Fibroblast of skin of abdomen (primary cell): ENCODE measurements around the gene CEP170B.
"Not testable (repeated sequence)": the region's sequence is repeated elsewhere in the genome, so short reads cannot be mapped to it uniquely, and the experiment has no call there.

ENCODE experiments used
- DNase-seq: peaks from one replicate; pipeline ENCODE4 v3.0.0-alpha.2; 2013

The CEP170B gene

GRCh38 chr14:104879983-104880565 lies 15.0 kb downstream of the CEP170B start:
- DNase-seq: no peak

- DNase-seq: no peak
These were observed 15.6 kb downstream of the CEP170B start for GRCh38 chr14:104880584-104881210.

- no peak for DNase-seq
These were observed 16.4 kb downstream of the CEP170B start for GRCh38 chr14:104881369-104881979.

DNA sequence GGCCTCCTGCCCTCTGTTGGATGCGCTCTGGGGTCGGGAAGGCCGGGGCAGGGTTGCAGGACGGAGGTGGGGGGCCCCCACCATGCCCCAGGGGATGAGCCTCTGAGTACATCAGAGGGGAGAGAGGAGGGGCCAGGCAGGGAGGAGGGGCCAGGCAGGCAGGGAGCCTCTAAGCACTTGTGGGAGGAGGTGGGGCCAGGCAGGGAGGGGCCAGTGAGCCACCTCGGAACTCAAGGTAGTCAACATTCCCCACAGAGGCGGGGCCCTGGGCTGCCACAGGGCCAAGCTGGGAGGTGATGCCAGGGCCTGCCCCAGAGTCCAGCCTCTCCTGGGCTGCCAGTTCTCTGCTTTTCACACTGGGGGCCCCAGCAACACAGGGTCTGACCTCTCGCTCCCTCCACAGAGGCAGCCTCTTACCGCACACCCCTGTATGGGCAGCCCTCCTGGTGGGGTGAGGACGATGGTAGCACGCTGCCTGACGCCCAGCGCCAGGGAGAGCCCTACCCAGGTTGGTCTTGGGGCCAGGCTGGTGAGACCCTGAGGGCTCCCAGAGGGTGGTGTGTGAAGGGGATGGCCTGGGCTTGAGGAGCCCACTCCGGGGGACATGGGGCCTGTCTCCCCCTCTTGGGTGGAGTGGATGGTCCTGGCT lies 17.4 kb downstream of the CEP170B start:
- DNase-seq: no peak

GRCh38 chr14:104882991-104883660 lies 18.1 kb downstream of the CEP170B start:
- no peak for DNase-seq

GRCh38 chr14:104883681-104884361 lies 18.8 kb downstream of the CEP170B start:
- no peak for DNase-seq

DNA sequence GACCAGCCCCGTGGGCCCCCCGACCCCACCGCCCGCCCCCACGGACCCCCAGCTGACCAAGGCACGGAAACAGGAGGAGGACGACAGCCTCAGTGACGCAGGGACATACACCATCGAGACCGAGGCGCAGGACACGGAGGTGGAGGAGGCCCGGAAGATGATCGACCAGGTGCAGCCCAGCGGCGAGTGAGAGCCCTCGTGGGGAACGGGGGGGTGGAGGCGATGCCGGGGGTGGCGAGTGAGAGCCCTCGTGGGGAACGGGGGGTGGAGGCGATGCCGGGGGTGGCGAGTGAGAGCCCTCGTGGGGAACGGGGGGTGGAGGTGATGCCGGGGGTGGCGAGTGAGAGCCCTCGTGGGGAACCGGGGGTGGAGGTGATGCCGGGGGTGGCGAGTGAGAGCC lies 19.3 kb downstream of the CEP170B start:
- not testable (repeated sequence) for DNase-seq

GRCh38 chr14:104885031-104885972 lies 20.2 kb downstream of the CEP170B start:
- no peak for DNase-seq

DNA sequence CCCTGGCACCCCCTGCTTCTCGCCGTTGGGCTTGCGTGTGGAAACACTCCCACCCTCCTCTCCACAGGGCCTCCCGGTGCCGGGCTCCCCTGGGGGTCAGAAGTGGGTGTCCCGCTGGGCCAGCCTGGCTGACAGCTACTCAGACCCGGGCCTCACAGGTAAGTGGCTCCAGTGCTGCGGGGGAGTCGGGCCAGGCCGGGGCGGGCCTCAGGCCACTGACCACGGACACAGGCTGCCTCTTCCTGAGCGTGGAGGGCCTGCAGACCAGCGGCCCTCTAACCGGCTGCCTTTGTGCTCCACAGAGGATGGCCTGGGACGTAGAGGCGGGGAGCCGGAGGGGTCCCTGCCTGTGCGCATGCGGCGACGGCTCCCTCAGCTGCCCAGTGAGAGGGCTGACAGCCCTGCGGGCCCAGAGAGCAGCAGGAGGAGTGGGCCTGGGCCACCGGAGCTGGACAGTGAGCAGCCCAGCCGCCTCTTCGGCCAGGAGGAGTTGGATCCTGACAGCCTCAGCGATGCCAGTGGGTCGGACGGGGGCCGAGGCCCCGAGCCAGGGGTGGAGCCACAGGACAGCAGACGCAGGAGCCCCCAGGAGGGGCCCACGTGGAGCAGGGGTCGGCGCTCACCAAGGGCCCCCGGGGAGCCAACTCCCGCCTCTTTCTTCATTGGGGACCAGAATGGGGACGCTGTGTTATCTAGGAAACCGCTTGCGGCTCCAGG lies 21.1 kb downstream of the CEP170B start:
- DNase-seq: no peak

GRCh38 chr14:104886690-104887622 lies 21.9 kb downstream of the CEP170B start:
- DNase-seq: no peak

DNA sequence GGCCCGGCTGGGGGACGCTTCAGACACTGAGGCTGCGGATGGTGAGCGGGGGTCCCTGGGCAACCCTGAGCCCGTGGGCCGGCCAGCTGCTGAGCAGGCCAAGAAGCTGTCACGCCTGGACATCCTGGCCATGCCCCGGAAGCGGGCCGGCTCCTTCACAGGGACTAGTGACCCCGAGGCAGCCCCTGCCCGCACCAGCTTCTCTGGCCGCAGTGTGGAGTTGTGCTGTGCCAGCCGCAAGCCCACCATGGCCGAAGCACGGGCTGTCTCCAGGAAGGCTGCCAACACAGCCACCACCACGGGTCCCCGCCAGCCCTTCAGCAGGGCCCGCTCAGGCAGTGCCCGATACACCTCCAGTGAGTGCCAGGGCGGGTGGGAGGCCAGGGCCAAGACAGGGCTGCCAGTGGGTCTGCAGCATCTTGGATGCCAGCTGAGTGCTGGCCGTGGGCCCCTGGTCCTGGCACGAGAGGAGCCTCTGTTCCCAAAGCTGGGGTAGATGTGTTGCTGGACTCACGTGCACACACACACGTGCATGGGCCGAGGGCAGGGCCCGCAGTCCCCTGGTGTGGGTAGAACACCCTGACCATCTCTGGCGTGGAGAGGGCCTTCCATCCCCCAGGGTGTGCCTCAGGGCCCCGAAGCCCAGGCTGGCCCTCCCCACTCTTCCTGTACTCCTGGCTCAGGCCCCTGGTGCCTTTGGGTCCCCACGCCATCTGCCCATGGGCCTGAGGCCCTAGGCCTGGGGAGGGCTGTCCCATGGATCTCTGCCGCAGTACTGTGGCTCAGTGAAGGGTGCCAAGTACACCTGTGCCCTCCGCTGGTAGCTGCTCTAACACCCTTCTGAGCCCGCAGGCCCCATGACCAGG lies 22.8 kb downstream of the CEP170B start:
- no peak for DNase-seq

DNA sequence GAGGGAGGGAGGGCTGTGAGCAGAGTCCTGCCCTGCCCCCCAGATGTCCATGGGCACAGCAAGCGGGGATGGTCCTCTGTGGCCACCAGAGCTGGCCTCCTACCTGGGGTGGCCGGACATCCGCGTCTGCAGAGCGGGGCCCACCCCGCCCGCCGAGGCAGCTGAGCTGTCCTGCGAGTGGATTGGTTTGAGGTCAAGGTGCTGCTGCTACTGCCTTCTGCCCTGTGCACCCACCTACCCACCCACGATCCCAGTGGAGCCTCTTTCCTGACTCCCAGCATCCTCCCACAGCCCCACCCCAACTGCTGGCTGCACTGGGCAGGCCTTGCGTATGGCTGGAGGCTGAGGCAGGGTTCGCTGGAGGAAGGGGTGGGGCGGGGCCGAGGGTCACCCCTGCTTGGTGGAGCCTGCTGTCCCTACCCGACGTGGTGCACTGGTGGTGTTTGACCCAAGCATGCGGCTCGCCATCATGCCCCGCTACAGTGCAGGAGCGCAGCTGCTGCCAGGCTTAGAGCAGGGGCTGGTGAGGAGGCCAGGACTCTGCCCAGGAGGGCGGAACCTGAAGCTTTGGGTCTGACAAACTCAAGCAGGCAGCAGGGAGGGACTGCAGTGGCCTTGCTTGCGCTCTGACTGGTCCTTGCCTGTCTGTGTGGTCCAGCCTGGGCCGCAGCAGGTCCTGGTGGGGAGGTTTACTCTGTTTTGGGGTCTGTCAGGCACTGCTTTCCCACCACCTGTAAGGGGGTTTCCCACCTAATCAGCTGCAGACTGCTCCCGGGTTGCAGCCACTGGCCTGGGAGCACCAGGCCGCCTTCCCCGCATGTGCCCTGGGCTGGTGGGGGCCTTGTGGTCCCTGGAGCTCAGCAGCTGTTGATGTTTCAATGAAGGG lies 23.7 kb downstream of the CEP170B start:
- no peak for DNase-seq

- no peak for DNase-seq
These were observed 24.3 kb downstream of the CEP170B start for GRCh38 chr14:104889375-104889757.

DNA sequence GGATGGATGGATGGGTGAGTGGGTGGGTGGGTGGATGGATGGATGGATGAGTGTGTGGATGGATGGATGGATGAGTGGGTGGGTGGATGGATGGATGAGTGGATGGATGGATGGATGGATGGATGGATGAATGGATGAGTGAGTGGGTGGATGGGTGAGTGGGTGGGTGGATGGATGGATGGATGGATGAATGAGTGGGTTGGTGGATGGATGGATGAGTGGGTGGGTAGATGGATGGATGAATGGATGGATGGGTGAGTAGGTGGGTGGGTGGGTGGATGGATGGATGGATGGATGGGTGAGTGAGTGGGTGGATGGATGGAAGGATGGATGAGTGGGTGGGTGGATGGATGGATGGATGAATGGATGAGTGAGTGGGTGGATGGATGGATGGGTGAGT lies 25.2 kb downstream of the CEP170B start:
- DNase-seq: not testable (repeated sequence)

GRCh38 chr14:104891121-104891551 lies 26.1 kb downstream of the CEP170B start:
- no peak for DNase-seq

DNA sequence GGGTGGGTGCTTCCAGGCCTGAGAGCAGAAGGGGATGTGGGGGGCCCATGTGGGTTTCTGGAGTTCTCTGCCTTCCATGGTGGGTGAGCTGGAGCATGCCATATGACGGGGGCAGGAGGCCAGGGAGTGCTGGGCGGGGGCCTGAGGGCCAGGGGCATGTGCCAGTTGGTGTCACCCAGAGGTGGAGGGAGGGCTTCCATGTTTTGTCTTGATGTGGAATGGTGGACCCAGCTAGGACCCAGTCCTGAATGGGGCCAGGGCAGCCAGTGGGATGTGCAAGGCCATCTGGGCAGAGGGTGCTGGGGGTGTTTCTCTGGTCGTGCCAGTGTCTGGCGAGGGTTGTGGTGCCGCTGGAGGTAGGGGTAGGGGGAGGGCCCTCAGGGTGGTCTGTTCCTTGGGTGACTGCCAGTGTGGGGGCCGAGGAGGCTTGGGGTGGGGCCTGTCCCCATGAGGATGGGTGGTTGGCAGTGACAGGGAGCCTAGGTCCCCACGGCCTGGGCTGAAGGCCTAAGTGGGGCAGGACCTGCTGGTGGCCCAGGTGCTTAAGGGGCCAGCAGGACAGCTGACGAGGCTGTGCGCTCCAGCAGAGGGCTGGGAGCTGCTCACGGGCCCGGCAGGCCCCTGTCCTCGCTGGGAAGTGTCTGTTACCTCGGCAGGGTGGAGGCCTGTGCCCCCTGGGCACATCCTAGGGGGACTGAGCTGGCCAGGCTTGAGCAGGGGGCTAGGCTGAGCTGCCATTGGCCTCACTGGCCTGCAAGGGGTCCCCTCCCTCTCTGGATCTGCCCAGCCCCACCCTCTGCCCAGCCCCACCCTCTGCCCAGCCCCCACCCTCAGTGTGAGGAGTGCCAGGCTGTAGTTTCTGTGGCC lies 26.8 kb downstream of the CEP170B start:
- DNase-seq: no peak
